Endothelial cell of hepatic sinusoid (primary cell): ENCODE measurements around the gene PHF12.

Experiments used
- in situ Hi-C: cut with HindIII; loops from 2 replicates; pipeline ENCODE4 v1.10.0; 2017; ENCODE audit warnings: low sequenced_read_pairs

Gene PHF12

DNA sequence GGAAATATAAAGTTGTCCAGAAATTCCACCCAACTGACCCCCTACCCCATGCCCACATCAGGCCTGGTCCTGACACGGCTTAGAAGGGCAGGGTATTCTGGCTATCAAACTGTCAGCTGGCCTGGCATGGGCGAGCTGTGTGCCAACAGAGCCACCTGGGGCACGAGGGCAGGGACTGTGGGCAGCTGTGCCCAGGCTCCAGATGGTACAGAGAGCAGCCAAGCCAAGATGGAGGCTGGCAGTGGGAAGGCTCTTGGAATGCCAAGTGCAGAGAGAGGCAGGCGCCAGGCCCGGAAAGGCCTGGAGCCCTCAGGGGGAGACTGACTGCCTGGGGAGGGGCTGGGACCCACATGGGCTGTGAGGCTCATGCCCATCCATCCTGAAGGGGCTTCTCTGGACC, 24.3 kb upstream of the PHF12 start:
- in situ Hi-C loops: no loop called here

GRCh38 chr17:28975031-28975430, 23.7 kb upstream of the PHF12 start:
- in situ Hi-C loops: no loop called here

DNA sequence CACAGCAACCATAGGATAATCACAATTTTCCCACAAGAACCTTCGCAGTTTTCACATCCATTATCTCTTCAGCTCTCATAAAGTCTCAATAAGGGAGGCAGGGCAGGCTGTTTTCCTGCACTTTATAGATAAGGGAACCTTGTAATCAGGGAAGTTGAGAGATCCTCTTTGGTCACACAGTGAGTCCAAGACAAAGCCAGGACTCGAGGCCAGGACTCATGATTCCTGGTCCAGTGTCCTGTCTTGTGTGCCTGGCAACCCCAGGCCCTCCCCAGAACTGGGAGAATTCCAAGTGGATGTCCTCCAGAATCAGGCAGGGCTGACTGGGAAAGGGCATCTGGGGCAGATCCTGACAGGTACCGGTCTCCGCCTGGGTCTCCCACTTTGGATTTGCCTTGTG, 23.1 kb upstream of the PHF12 start:
- in situ Hi-C loops: no loop called here

DNA sequence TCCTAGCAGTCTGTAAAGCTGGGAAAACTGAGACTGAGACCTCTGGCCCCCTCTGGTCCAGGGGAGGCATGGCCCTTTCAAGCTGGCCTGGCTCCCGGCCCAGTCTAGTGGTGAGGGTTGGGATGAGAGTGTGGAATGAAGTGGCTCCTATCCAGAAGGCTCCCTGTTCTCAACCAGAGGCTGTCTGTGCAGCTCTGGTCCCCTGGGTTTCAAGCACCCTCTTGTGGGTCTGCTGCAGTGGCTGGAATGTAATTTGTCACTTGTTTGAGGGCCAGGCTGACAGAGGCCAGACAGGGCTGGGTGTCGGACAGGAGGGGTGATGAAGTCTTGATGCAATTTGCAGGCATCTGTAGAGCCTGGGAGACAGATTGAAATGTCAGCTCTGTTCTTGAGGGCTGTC, 22.1 kb upstream of the PHF12 start:
- in situ Hi-C loops: no loop called here

GRCh38 chr17:28972437-28972836, 21.1 kb upstream of the PHF12 start:
- in situ Hi-C loops: no loop called here

DNA sequence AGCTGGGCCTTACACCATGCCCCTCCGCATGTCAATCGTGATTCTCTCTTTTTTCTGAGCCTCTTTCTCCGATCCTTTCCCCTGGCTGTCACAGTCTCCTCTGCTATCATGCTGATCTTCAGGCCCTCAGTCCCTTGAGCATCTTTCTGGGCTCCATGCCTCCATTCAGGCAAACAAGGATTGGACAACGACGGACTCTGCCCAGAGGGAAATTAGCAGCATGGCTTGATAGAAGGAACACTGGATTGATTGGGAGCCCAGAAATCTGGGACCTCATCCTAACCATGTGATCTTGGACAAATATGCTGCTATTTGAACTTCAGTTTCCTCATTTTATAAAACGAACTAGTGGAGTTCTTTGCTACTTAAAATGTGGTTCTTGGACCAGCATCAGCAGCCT, 19.6 kb upstream of the PHF12 start:
- in situ Hi-C loops: no loop called here

- in situ Hi-C loops: no loop called here
Measured at GRCh38 chr17:28969706-28970393, 18.5 kb upstream of the PHF12 start.

- in situ Hi-C loops: no loop called here
Measured at GRCh38 chr17:28968914-28969295, 17.6 kb upstream of the PHF12 start.

DNA sequence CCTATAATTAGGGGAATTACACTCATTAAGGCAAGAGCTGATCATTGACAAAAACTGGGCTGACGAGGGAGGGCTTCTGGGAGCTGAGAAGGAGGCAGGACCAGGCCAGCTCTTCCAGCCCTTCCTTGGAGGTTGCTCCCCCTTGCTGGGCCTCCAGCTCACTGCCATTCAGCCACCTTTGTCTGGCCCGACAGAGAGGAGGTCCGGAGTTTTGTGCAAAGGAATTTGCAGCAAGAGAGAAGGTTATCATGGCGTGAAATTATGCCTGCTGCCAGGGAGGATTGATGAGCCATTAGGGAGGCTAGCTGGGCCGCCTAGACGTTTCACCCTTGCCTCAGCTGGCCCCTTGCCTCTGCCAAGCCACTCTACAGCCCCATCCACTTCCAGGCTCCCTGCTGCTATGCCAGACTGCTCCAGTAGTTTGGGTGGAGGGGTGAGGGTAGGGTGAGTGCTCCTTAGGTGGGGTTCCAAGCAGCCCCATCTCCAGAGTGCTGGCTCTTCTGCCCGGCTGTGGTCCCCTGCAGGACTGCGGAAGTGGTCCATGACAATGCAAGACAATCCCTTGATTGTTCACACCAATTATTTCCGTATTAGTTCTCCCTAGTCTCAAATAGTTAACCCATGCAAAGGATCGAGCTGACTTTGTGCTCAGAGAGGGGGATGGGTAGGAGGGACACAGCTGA, 17.1 kb upstream of the PHF12 start:
- in situ Hi-C loops: no loop called here

GRCh38 chr17:28967221-28968135, 16.2 kb upstream of the PHF12 start:
- in situ Hi-C loops: no loop called here

DNA sequence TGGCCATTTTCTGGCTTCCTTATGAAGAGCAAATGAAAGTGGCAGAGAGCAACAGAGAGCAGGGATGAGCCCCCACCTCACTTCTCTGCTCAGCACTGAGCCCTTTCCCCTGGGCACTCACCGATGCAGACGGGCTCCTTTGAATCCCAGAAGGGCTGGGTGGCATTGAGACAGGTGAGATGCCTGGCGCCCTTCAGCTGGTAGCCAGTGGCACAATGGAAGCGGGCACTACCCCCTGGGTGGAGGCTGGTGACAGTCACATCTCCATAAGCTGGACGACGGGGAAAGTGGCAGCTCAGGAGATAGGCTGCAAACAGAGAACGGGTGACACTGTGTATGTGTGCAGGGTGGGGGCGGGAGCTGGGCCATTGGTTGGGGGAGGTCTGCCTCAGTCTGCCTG, 12.5 kb upstream of the PHF12 start:
- in situ Hi-C loops: loop anchor here (5.0 kb wide), 1 partner anchor 48 kb away; no protein-coding TSS in a partner anchor

DNA sequence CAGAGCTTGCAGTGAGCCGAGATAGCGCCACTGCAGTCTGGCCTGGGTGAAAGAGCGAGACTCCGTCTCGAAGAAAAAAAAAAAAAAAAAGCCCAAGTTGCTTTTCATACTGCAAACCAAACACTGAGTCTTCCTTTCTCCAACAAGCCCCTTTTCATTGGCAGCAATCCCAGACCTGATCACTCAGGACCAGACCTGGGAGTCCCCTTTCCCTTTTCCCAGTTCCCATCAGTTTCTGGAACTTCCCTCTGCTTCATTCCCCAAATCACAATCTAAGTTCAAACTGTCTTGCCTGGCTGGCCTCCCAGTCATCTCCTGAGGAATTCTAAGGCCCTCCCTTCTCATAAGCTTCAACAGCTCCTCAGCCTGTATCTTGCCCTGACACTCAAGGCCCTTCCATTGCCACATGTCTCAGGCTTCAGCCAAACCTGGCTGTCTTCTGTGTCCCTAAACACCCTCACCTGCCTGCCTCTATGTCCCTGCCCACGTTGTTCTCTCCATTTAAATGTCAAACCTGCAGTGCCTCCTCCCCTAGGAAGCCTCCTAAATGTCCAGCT, 11.8 kb upstream of the PHF12 start:
- in situ Hi-C loops: loop anchor here (5.0 kb wide), 1 partner anchor 49 kb away; no protein-coding TSS in a partner anchor

GRCh38 chr17:28961391-28961790, 10.1 kb upstream of the PHF12 start:
- in situ Hi-C loops: loop anchor here (5.0 kb wide), 1 partner anchor 51 kb away; no protein-coding TSS in a partner anchor

- in situ Hi-C loops: loop anchor here (5.0 kb wide), 1 partner anchor 52 kb away; no protein-coding TSS in a partner anchor
Measured at GRCh38 chr17:28960256-28961061, 9.1 kb upstream of the PHF12 start.

GRCh38 chr17:28959471-28959871, 8.2 kb upstream of the PHF12 start:
- in situ Hi-C loops: loop anchor here (5.0 to 10.0 kb wide), 2 partner anchors 232 to 255 kb away; partner anchors contain the start of genes NEK8 and TLCD1

- in situ Hi-C loops: loop anchor here (5.0 to 10.0 kb wide), 2 partner anchors 232 to 256 kb away; partner anchors contain the start of genes NEK8 and TLCD1
Measured at GRCh38 chr17:28958820-28959455, 7.6 kb upstream of the PHF12 start.

GRCh38 chr17:28957992-28958355, 6.7 kb upstream of the PHF12 start:
- in situ Hi-C loops: loop anchor here (5.0 to 10.0 kb wide), 2 partner anchors 231 to 257 kb away; partner anchors contain the start of genes NEK8 and TLCD1

DNA sequence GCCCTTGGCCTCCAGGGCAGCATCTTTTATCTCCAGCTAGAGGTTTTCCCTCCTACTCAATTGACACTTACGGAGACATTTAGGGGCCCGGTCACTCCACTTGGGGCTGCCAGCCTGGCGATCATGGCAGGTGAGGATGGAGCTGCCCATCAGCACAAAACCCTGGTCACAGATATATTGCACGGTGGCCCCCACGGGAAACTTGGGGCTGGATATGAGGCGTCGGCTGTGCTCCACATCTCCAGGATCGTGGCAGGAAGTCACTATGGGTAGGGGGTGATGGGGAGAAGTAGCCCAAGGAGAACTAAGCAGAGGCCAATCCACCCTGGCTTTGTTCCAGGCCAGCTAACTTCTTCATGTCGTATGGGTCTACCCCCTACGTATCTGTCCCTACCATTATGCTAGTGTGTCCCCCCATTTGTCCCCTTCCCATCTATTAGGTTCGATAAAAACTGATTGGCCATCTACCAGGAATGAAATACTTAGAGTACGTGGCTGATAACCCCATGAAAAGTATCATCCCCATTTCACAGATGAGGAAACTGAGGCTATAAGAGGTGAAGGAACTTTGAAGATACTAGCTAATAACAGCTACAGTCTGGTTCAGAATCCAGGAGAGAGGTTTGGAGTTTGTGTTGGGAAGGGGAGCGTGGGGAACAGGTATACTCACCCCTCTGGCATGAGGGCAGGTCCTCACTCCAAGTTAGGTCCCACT, 6.1 kb upstream of the PHF12 start:
- in situ Hi-C loops: loop anchor here (5.0 to 10.0 kb wide), 2 partner anchors 230 to 257 kb away; partner anchors contain the start of genes NEK8 and TLCD1

- in situ Hi-C loops: loop anchor here (5.0 to 10.0 kb wide), 2 partner anchors 230 to 258 kb away; partner anchors contain the start of genes NEK8 and TLCD1
Measured at GRCh38 chr17:28956861-28957260, 5.5 kb upstream of the PHF12 start.
